ENCODE data around the gene CTRL. TPM values are rescaled to one million over a fixed set of nuclear protein-coding genes. Genes with fewer than 3 reads are reported as not detected.
A peak's percentile ranks its signal among the peaks of the same experiment; 100 is the strongest.

Gene CTRL
- total RNA-seq, 6 experiments from 2014 or later, result 0.12 to 0.49 (median 0.44) TPM; not detected in 3

DNA sequence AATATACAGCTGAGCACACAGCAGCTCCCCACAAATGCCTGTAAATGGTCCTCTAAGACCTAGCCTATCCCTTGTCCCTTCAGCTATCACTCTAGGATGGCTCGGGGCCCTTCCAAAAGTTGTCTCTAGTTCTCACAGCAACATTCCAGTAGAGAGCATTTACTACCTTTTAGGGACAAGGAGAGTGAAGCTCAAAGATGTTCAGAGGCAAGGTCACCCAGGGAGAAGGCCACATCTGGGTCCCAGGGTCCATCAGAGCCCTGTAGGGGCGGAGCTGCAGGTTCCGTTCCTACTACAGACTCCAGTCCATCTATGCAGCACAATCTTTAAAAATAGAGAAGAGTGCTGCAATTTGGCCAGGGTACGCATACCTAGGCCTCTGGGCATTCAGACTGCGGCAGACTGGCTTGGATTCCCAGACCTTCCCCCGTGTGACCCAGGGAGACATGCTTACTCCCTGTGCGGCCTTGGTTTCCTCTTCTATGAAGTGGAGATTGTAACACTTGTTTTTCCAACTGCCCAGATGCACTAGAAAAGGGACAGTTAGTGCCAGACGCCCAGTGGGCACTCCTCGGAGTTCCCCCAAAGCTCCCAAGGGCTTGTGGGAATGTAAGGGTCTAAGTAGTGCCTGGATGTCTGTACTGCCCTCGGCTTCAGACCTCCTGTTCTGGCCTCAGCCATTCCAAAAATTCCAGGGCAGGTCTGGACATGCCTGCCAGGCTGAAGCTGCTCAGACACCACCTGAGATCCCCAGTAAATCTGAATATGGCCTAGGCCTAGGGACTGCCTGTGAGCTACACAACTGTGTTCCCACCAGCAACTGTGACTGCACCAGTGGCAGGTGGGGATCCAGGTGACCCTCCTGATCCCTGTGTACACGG lies 34.2 kb upstream of the CTRL start:
- H3K4me1 ChIP-seq, result peaks cover 0 to 26% (median 5%) of the 10 kb centered on the region in 4 donors

DNA sequence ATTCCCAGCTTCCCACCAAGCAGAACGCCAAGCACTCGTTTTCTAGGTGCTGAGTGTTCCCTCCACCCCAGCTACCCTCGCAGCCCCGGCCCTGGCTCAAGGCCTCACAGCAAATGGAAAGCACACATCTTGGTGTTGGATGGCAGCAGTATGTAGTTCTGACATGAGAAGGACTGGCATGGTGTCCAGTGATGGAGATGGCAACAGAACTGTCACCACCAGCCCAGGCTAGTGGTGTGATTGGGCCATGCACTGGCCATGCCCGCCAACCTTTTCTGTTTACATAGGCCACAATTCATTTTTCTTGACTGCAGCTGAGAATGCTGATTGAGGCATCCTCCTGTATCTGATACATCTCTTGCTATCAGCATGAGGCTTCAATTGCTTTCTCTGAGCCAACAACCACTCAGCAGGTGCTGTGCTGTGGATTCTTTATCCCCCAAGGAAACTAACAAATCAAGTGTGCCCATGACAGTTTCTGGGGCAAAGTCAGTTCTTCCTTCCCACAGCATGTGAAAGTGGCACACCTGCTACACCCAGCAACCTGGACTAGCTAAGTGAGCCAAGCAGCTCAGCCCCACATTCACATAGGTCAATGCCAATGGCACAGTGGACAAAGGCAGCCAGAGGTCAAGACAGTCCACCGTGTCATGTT lies 32.9 kb upstream of the CTRL start:
- ATAC-seq (no peak), DNase-seq (no peak)
- no peak overlapping the region for H3K27ac ChIP-seq
- WGBS (ENCODE audit: insufficient coverage, low coverage, low lambda C conversion rate, missing lambda C conversion rate), result 80% methylated on average over 3 of the region's 6 CpGs
- no peaks in the 10 kb centered on the region for H3K9me3 ChIP-seq
- peaks cover 0 to 30% (median 6%) of the 10 kb centered on the region in 4 donors for H3K4me1 ChIP-seq
- no peaks in the 10 kb centered on the region for H3K27me3 ChIP-seq
- H3K36me3 ChIP-seq, result peaks cover 0 to 4% (median 0%) of the 10 kb centered on the region in 4 donors
- no peak overlapping the region for H3K4me3 ChIP-seq
- TF ChIP-seq, protein P1, sequence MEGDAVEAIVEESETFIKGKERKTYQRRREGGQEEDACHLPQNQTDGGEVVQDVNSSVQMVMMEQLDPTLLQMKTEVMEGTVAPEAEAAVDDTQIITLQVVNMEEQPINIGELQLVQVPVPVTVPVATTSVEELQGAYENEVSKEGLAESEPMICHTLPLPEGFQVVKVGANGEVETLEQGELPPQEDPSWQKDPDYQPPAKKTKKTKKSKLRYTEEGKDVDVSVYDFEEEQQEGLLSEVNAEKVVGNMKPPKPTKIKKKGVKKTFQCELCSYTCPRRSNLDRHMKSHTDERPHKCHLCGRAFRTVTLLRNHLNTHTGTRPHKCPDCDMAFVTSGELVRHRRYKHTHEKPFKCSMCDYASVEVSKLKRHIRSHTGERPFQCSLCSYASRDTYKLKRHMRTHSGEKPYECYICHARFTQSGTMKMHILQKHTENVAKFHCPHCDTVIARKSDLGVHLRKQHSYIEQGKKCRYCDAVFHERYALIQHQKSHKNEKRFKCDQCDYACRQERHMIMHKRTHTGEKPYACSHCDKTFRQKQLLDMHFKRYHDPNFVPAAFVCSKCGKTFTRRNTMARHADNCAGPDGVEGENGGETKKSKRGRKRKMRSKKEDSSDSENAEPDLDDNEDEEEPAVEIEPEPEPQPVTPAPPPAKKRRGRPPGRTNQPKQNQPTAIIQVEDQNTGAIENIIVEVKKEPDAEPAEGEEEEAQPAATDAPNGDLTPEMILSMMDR (IDR thresholded peaks at IDR 0.05), result no peak
- TF ChIP-seq POLR2A (IDR thresholded peaks at IDR 0.05), result no peak
- intact Hi-C loops (cut with DNase I), result no loop called here

More for the DNA sequence above, 34.2 kb upstream of the CTRL start:
- intact Hi-C loops (cut with DNase I), result no loop called here
- no peaks in the 10 kb centered on the region for H3K27me3 ChIP-seq
- WGBS (ENCODE audit: insufficient coverage, low coverage, low lambda C conversion rate, missing lambda C conversion rate), result 73% methylated on average over 3 of the region's 11 CpGs
- H3K4me3 ChIP-seq, result no peak overlapping the region
- no peaks in the 10 kb centered on the region for H3K9me3 ChIP-seq
- ATAC-seq, result no peak
- no peak for DNase-seq
- TF ChIP-seq POLR2A (IDR thresholded peaks at IDR 0.05), result no peak
- TF ChIP-seq, protein P1 (IDR thresholded peaks at IDR 0.05), result no peak
- peaks cover 0 to 4% (median 0%) of the 10 kb centered on the region in 4 donors for H3K36me3 ChIP-seq
- no peak overlapping the region for H3K27ac ChIP-seq

DNA sequence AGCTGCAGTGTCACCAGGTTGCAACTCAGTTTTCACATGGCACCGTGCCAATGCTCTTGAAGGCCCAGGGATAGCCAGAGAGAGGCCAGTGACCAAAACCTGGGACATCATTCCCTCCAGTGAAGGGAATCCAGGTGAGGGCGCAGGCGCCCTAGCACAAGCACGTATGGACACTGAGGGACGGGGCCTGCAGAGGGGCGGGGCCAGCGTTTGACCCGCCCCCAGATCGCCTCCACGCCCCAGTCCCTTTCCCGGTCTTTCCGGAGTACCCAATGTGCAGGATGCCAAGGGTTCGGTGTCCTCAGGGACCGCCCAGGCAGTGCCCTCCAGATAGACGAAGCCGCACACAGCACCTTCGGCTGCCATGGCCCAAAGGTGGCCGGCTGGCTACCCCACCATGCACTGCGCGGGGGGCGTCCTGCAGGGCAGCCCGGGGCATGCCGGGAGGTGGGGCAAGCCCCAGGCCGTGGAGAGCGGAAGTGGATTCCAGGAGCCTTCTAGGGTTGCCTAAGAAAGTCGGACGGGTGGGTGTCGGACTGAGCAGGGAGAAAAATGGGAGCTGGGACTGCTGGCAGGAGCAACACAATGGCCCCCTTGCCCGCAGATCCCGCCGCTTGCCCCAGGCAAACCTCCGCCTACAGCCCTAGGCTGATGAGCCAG lies 32.1 kb upstream of the CTRL start:
- ATAC-seq, result no peak
- H3K27ac ChIP-seq, result no peak overlapping the region

DNA sequence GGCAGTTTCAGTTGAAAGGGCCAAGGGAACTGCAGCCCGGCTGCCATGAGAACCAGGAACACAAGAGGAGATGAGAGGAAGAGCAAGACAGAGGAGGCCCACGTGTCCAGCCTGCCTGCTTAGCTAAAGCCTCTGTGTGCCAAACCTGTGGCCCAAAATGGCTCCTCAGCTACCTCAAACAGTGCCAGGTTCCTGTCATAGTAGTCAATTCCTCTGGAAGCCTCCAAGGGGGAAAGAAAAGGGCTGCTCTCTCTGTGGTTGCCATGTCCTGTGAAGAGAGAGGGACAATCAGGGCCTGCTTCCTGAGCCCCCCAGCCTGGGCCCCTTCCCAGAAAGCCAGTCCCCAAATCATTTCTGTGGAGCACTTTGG lies 31.6 kb upstream of the CTRL start:
- TF ChIP-seq, protein P1 (IDR thresholded peaks at IDR 0.05), result no peak
- no peak for TF ChIP-seq POLR2A (IDR thresholded peaks at IDR 0.05)
- H3K27ac ChIP-seq, result no peak overlapping the region
- WGBS (ENCODE audit: insufficient coverage, low coverage, low lambda C conversion rate, missing lambda C conversion rate), result 92% methylated on average over 2 of the region's 2 CpGs
- peaks cover 0 to 30% (median 6%) of the 10 kb centered on the region in 4 donors for H3K4me1 ChIP-seq
- no peak for DNase-seq
- intact Hi-C loops (cut with DNase I), result no loop called here
- peaks cover 0 to 4% (median 0%) of the 10 kb centered on the region in 4 donors for H3K36me3 ChIP-seq
- no peaks in the 10 kb centered on the region for H3K9me3 ChIP-seq
- no peak for ATAC-seq
- H3K4me3 ChIP-seq, result no peak overlapping the region
- no peaks in the 10 kb centered on the region for H3K27me3 ChIP-seq

More for the DNA sequence above, 32.1 kb upstream of the CTRL start:
- intact Hi-C loops (cut with DNase I), result no loop called here
- WGBS (ENCODE audit: insufficient coverage, low coverage, low lambda C conversion rate, missing lambda C conversion rate), result 80% methylated on average over 1 of the region's 32 CpGs
- Histone ChIP-seq H3K4me3 (no peak overlapping the region), H3K4me1 (peaks cover 0 to 30% (median 6%) of the 10 kb centered on the region in 4 donors), H3K27me3 (no peaks in the 10 kb centered on the region), H3K36me3 (peaks cover 0 to 4% (median 0%) of the 10 kb centered on the region in 4 donors), H3K9me3 (no peaks in the 10 kb centered on the region)
- peak in 1 of 3 donors; percentile 61 for DNase-seq
- TF ChIP-seq POLR2A (IDR thresholded peaks at IDR 0.05), result no peak
- TF ChIP-seq, protein P1 (IDR thresholded peaks at IDR 0.05), result no peak
